Stimulated activated CD8-positive, alpha-beta memory T cell treated with anti-CD3 and anti-CD28 coated beads, Interleukin-15, amount 100 ng/mL, for 1 hour (primary cell): Measurements from ENCODE around the gene TFR2.

Source experiments
- DNase-seq: peaks from one replicate; pipeline ENCODE4 v3.0.0-alpha.2; 2020; ENCODE audit warnings: low read depth

The TFR2 gene

GRCh38 chr7:100572281-100572948 lies 68.9 kb downstream of the TFR2 start:
- DNase-seq, result no peak

- no peak for DNase-seq
Observed at GRCh38 chr7:100571829-100572116, 69.6 kb downstream of the TFR2 start.

GRCh38 chr7:100570954-100571828 lies 70.2 kb downstream of the TFR2 start:
- no peak for DNase-seq
